Measurements from ENCODE around the gene TWNK. TPM values are rescaled to one million over a fixed set of nuclear protein-coding genes. Genes with fewer than 3 reads are reported as not detected.
A peak's percentile ranks its signal among the peaks of the same experiment; 100 is the strongest.

TWNK gene
- total RNA-seq, 1 donor from 2014 or later = 5.4 TPM

- no peak overlapping the region for H3K4me3 Mint-ChIP-seq (ENCODE audit: unreplicated experiment)
- H3K27me3 Mint-ChIP-seq (ENCODE audit: low read depth) = no peaks in the 10 kb centered on the region
- TF ChIP-seq CTCF (IDR thresholded peaks at IDR 0.05) = no peak
Observed at GRCh38 chr10:100983868-100984671, 3.3 kb upstream of the TWNK start.

GRCh38 chr10:100984672-100985177 lies 2.6 kb upstream of the TWNK start:
- no peak overlapping the region for H3K4me3 Mint-ChIP-seq (ENCODE audit: unreplicated experiment)
- peaks cover 27% of the 10 kb centered on the region for H3K4me1 Mint-ChIP-seq (ENCODE audit: low read depth)
- H3K27ac Mint-ChIP-seq (ENCODE audit: unreplicated experiment) = no peak overlapping the region
- peak; percentile 54 for DNase-seq (ENCODE audit: low spot score)
- H3K27me3 Mint-ChIP-seq (ENCODE audit: low read depth) = no peaks in the 10 kb centered on the region
- TF ChIP-seq CTCF (IDR thresholded peaks at IDR 0.05) = no peak
- peaks cover 4% of the 10 kb centered on the region for H3K36me3 Mint-ChIP-seq (ENCODE audit: low read depth)
- no peaks in the 10 kb centered on the region for H3K9me3 Mint-ChIP-seq (ENCODE audit: low read depth)

More at GRCh38 chr10:100983868-100984671, 3.3 kb upstream of the TWNK start:
- no peak overlapping the region for H3K27ac Mint-ChIP-seq (ENCODE audit: unreplicated experiment)
- H3K36me3 Mint-ChIP-seq (ENCODE audit: low read depth) = peaks cover 5% of the 10 kb centered on the region
- H3K9me3 Mint-ChIP-seq (ENCODE audit: low read depth) = no peaks in the 10 kb centered on the region
- DNase-seq (ENCODE audit: low spot score) = peak; percentile 63
- H3K4me1 Mint-ChIP-seq (ENCODE audit: low read depth) = peaks cover 27% of the 10 kb centered on the region

GRCh38 chr10:100985336-100985735 lies 2.0 kb upstream of the TWNK start:
- DNase-seq (ENCODE audit: low spot score) = peak; percentile 53
- Mint-ChIP-seq H3K4me3 (ENCODE audit: unreplicated experiment) (no peak overlapping the region), H3K27ac (ENCODE audit: unreplicated experiment) (no peak overlapping the region), H3K4me1 (ENCODE audit: low read depth) (peaks cover 27% of the 10 kb centered on the region), H3K9me3 (ENCODE audit: low read depth) (no peaks in the 10 kb centered on the region), H3K27me3 (ENCODE audit: low read depth) (no peaks in the 10 kb centered on the region), H3K36me3 (ENCODE audit: low read depth) (peaks cover 5% of the 10 kb centered on the region)
- TF ChIP-seq CTCF (IDR thresholded peaks at IDR 0.05) = no peak

- TF ChIP-seq CTCF (IDR thresholded peaks at IDR 0.05) = no peak
- Mint-ChIP-seq H3K27ac (ENCODE audit: unreplicated experiment) (peak overlapping the region; percentile 96), H3K4me1 (ENCODE audit: low read depth) (peaks cover 27% of the 10 kb centered on the region), H3K9me3 (ENCODE audit: low read depth) (no peaks in the 10 kb centered on the region), H3K36me3 (ENCODE audit: low read depth) (peaks cover 13% of the 10 kb centered on the region), H3K27me3 (ENCODE audit: low read depth) (no peaks in the 10 kb centered on the region), H3K4me3 (ENCODE audit: unreplicated experiment) (peak overlapping the region; percentile 100)
- no peak for DNase-seq (ENCODE audit: low spot score)
Observed at GRCh38 chr10:100986623-100986951, 756 bp upstream of the TWNK start.

GRCh38 chr10:100987685-100988049 lies 324 bp downstream of the TWNK start:
- Mint-ChIP-seq H3K4me3 (ENCODE audit: unreplicated experiment) (peak overlapping the region; percentile 100), H3K9me3 (ENCODE audit: low read depth) (no peaks in the 10 kb centered on the region), H3K27me3 (ENCODE audit: low read depth) (no peaks in the 10 kb centered on the region), H3K27ac (ENCODE audit: unreplicated experiment) (peak overlapping the region; percentile 96), H3K36me3 (ENCODE audit: low read depth) (peaks cover 12% of the 10 kb centered on the region), H3K4me1 (ENCODE audit: low read depth) (peaks cover 27% of the 10 kb centered on the region)
- DNase-seq (ENCODE audit: low spot score) = no peak
- no peak for TF ChIP-seq CTCF (IDR thresholded peaks at IDR 0.05)

All from chondrocyte (in vitro differentiated cells).